K562 (cell line): ENCODE results near the gene ABCC10. TPM values are rescaled to one million over a fixed set of nuclear protein-coding genes. Genes with fewer than 3 reads are reported as not detected.
A peak's percentile ranks its signal among the peaks of the same experiment; 100 is the strongest.

Source experiments
- BRF1 ChIP-seq: IDR thresholded peaks from 3 replicates; pipeline ENCODE4 v1.6.1; 2011; ENCODE audit warnings: borderline replicate concordance, mild to moderate bottlenecking; ENCODE audit not compliant: insufficient read length; ENCODE audit errors: extremely low read depth
- CHD2 ChIP-seq: IDR thresholded peaks from 2 replicates; pipeline ENCODE4 v1.6.1; 2011; ENCODE audit warnings: low read depth, low read length
- DIDO1 ChIP-seq: fragments of 450-650 bp; IDR thresholded peaks from 2 replicates; pipeline ENCODE4 v1.6.1; 2016; ENCODE audit warnings: low read depth, missing biosample characterization, missing genetic modification characterization
- FOXM1 ChIP-seq, 2 experiments: fragments of 450-650 bp in 1 of 2; sonication (generic) in 1 of 2; formaldehyde crosslinking in 1 of 2; IDR thresholded peaks; 2 replicates each; pipeline versions ENCODE4 v1.6.1 to v1.9.0; 2017 to 2022; ENCODE audit warnings: low read depth in 2 of 2, mild to moderate bottlenecking in 2 of 2, missing genetic modification reagents in 1 of 2, moderate library complexity in 1 of 2
- HNRNPK ChIP-seq: fragments of 200-400 bp; formaldehyde crosslinking; IDR thresholded peaks from one replicate; pipeline ENCODE4 v1.6.1; 2018; ENCODE audit warnings: mild to moderate bottlenecking, low read depth, low read length; ENCODE audit not compliant: poor library complexity, severe bottlenecking
- HOXB6 ChIP-seq: fragments of 250-450 bp; sonication (Bioruptor Pico); IDR thresholded peaks from 2 replicates; pipeline ENCODE4 v1.5.1; 2022; ENCODE audit warnings: mild to moderate bottlenecking, borderline replicate concordance
- MAFK ChIP-seq: IDR thresholded peaks from 2 replicates; pipeline ENCODE4 v1.6.1; 2011; ENCODE audit warnings: low read length, improper control_type of control experiment
- MYBL2 ChIP-seq, 2 experiments: fragments of 450-650 bp in 1 of 2; sonication (generic) in 1 of 2; formaldehyde crosslinking in 1 of 2; IDR thresholded peaks; 2 replicates each; pipeline versions ENCODE4 v1.6.1 to v1.8.1; 2017 to 2022; ENCODE audit warnings: borderline replicate concordance in 1 of 2, inconsistent platforms in 1 of 2, low read depth in 1 of 2, mild to moderate bottlenecking in 1 of 2, missing genetic modification reagents in 1 of 2, moderate library complexity in 1 of 2
- NFATC3 ChIP-seq: fragments of 450-650 bp; IDR thresholded peaks from 2 replicates; pipeline ENCODE4 v1.6.1; 2017; ENCODE audit warnings: mild to moderate bottlenecking
- PTRF ChIP-seq: fragments of 450-650 bp; IDR thresholded peaks from 2 replicates; pipeline ENCODE4 v1.6.1; 2016; ENCODE audit warnings: mild to moderate bottlenecking, missing genetic modification characterization, missing compliant biosample characterization
- SP2 ChIP-seq: IDR thresholded peaks from 2 replicates; pipeline ENCODE4 v1.6.1; 2011; ENCODE audit warnings: mild to moderate bottlenecking, low read depth, low read length, moderate library complexity; ENCODE audit not compliant: poor library complexity, severe bottlenecking; ENCODE audit errors: extremely low read depth
- TEAD1 ChIP-seq, 2 experiments: fragments of 450-650 bp in 1 of 2; sonication (generic) in 1 of 2; formaldehyde crosslinking; IDR thresholded peaks; 2 replicates each; pipeline versions ENCODE4 v1.4.0 to v1.8.0; 2020 to 2022; ENCODE audit warnings: mild to moderate bottlenecking in 2 of 2, missing genetic modification reagents in 1 of 2
- ZNF316 ChIP-seq: fragments of 450-650 bp; IDR thresholded peaks from 2 replicates; pipeline ENCODE4 v1.6.1; 2016
- polyA plus RNA-seq, 8 experiments: library from polyadenylated mRNA; depleted of rRNA in 4 of 8; stranded (reverse) in 5 of 8; unstranded in 3 of 8; fragments of >200 nt; fragmentation: Nextera tagmentation in 2 of 8; fragmentation: Illumina TruSeq in 1 of 8; extraction: Ambion mirVana in 2 of 8; extraction: Trizol in 1 of 8; gene quantifications; 2 replicates each; pipeline versions ENCODE4 v1.2.1 to v1.2.3, GENCODE V29; 2011 to 2014; ENCODE audit warnings: inconsistent platforms in 1 of 8, missing spikeins in 1 of 8
- total RNA-seq, 7 experiments: library from RNA; depleted of rRNA in 6 of 7; stranded (reverse); fragments of >200 nt in 6 of 7; fragmentation: Illumina TruSeq in 2 of 7; extraction: Trizol in 2 of 7; gene quantifications; 2 replicates each; pipeline versions ENCODE4 v1.2.1 to v1.2.3, GENCODE V29; 2011 to 2021; ENCODE audit warnings: low replicate concordance in 1 of 7
- TF ChIP-seq, protein P1 (sequence below): fragments of 450-650 bp; formaldehyde crosslinking; IDR thresholded peaks from 2 replicates; pipeline ENCODE4 v1.4.0; 2022; ENCODE audit warnings: missing genetic modification characterization
- TF ChIP-seq, protein P2 (sequence below): sonication (generic); formaldehyde crosslinking; IDR thresholded peaks from 2 replicates; pipeline ENCODE4 v1.8.0; 2022; ENCODE audit warnings: mild to moderate bottlenecking, missing genetic modification reagents
- TF ChIP-seq, protein P3 (sequence below), 3 experiments: fragments of 200-800 bp in 1 of 3; fragments of 250-450 bp in 1 of 3; fragments of 450-650 bp in 1 of 3; sonication (Bioruptor Pico) in 1 of 3; sonication (Bioruptor generic) in 1 of 3; formaldehyde crosslinking in 1 of 3; IDR thresholded peaks; 2 replicates each; pipeline versions ENCODE4 v1.6.1 to v1.8.0; 2016 to 2022; ENCODE audit warnings: mild to moderate bottlenecking in 2 of 3, missing genetic modification characterization in 2 of 3, missing compliant biosample characterization in 1 of 3, moderate library complexity in 1 of 3
- TF ChIP-seq, protein P4 (sequence below): fragments of 200-800 bp; sonication (Bioruptor generic); IDR thresholded peaks from 2 replicates; pipeline ENCODE4 v1.6.1; 2017; ENCODE audit warnings: missing genetic modification characterization, missing compliant biosample characterization

Gene ABCC10
- total and polyA plus RNA-seq, 9 of the 15 experiments (the other 6 are each of a cell fraction or from before 2014, with no cell fraction given): 2.4 to 29.1 (median 13.7) TPM

DNA sequence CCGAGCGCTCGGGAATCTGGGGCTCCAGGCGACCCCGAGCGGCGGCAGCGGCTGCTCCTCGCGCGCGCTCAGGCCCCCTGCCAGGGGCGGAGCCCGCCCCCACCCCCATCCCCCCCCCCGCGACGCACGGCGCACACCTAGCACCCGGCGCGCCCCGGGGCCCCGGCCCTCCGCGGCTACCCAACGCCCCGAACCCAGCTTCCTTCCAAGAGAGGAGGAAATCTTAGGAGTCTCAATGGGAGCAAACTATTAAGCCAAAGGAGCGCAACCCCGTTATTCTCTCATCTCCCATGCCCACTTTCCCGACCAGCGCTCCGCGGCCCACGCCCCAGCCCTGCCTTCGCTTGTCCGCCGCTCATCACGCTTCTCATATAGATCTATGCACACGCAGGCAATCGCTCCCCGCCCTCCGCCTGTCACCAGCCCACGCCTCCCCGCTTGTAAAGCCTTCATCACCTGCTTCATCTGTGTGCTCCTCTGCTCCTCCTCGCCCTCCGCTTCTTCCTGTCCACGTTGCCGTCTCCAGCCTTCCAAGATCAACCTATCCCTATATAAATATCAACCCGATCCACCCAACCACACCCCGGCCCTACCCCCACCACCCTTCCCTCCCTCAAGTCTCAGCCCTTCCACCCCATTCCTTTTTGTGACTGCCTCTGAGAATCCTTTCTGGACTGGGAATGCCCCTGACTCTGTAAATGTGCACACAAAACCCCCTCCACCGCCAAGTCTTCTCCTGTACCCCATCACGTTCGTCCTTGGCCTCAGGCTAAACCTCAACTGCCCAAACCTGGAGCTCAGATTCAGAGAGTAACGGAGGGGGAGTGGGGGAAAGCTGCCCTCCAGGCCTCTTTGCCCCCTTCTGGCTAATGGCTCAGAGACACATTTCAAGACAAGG lies 28.4 kb downstream of the ABCC10 start, which contains the start of gene DLK2 (continued):
- TF ChIP-seq, protein P1, sequence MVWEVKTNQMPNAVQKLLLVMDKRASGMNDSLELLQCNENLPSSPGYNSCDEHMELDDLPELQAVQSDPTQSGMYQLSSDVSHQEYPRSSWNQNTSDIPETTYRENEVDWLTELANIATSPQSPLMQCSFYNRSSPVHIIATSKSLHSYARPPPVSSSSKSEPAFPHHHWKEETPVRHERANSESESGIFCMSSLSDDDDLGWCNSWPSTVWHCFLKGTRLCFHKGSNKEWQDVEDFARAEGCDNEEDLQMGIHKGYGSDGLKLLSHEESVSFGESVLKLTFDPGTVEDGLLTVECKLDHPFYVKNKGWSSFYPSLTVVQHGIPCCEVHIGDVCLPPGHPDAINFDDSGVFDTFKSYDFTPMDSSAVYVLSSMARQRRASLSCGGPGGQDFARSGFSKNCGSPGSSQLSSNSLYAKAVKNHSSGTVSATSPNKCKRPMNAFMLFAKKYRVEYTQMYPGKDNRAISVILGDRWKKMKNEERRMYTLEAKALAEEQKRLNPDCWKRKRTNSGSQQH (CRISPR knock-in tag): no peak
- TF ChIP-seq MYBL2 (IDR thresholded peaks at IDR 0.05; ENCODE audit: low read depth): no peak
- no peak for TF ChIP-seq MYBL2 (CRISPR knock-in tag; IDR thresholded peaks at IDR 0.05; ENCODE audit: borderline replicate concordance)
- TF ChIP-seq, protein P2, sequence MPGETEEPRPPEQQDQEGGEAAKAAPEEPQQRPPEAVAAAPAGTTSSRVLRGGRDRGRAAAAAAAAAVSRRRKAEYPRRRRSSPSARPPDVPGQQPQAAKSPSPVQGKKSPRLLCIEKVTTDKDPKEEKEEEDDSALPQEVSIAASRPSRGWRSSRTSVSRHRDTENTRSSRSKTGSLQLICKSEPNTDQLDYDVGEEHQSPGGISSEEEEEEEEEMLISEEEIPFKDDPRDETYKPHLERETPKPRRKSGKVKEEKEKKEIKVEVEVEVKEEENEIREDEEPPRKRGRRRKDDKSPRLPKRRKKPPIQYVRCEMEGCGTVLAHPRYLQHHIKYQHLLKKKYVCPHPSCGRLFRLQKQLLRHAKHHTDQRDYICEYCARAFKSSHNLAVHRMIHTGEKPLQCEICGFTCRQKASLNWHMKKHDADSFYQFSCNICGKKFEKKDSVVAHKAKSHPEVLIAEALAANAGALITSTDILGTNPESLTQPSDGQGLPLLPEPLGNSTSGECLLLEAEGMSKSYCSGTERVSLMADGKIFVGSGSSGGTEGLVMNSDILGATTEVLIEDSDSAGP: no peak
- no peak for TF ChIP-seq ZNF316
- TF ChIP-seq PTRF (tag): no peak
- TF ChIP-seq HNRNPK: no peak
- TF ChIP-seq, protein P3, sequence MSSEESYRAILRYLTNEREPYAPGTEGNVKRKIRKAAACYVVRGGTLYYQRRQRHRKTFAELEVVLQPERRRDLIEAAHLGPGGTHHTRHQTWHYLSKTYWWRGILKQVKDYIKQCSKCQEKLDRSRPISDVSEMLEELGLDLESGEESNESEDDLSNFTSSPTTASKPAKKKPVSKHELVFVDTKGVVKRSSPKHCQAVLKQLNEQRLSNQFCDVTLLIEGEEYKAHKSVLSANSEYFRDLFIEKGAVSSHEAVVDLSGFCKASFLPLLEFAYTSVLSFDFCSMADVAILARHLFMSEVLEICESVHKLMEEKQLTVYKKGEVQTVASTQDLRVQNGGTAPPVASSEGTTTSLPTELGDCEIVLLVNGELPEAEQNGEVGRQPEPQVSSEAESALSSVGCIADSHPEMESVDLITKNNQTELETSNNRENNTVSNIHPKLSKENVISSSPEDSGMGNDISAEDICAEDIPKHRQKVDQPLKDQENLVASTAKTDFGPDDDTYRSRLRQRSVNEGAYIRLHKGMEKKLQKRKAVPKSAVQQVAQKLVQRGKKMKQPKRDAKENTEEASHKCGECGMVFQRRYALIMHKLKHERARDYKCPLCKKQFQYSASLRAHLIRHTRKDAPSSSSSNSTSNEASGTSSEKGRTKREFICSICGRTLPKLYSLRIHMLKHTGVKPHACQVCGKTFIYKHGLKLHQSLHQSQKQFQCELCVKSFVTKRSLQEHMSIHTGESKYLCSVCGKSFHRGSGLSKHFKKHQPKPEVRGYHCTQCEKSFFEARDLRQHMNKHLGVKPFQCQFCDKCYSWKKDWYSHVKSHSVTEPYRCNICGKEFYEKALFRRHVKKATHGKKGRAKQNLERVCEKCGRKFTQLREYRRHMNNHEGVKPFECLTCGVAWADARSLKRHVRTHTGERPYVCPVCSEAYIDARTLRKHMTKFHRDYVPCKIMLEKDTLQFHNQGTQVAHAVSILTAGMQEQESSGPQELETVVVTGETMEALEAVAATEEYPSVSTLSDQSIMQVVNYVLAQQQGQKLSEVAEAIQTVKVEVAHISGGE (CRISPR knock-in tag; IDR thresholded peaks at IDR 0.05): 0 out of 6 replicates have a peak, but pooled peaks of 1 of the 3 experiments have one; percentile 2
- no peak for TF ChIP-seq NFATC3
- no peak for TF ChIP-seq DIDO1 (tag)
- TF ChIP-seq SP2: no peak
- no peak for TF ChIP-seq TEAD1 (CRISPR knock-in tag; IDR thresholded peaks at IDR 0.05)
- TF ChIP-seq BRF1: no peak
- TF ChIP-seq HOXB6 (CRISPR knock-in tag): no peak
- no peak for TF ChIP-seq CHD2
- no peak for TF ChIP-seq FOXM1 (IDR thresholded peaks at IDR 0.05; ENCODE audit: low read depth)
- TF ChIP-seq FOXM1 (CRISPR knock-in tag; IDR thresholded peaks at IDR 0.05; ENCODE audit: low read depth): no peak
- TF ChIP-seq, protein P4, sequence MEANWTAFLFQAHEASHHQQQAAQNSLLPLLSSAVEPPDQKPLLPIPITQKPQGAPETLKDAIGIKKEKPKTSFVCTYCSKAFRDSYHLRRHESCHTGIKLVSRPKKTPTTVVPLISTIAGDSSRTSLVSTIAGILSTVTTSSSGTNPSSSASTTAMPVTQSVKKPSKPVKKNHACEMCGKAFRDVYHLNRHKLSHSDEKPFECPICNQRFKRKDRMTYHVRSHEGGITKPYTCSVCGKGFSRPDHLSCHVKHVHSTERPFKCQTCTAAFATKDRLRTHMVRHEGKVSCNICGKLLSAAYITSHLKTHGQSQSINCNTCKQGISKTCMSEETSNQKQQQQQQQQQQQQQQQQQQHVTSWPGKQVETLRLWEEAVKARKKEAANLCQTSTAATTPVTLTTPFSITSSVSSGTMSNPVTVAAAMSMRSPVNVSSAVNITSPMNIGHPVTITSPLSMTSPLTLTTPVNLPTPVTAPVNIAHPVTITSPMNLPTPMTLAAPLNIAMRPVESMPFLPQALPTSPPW (CRISPR knock-in tag): peak; percentile 18
- no peak for TF ChIP-seq MAFK
